Embryonic facial prominence (tissue), 1 donor: Measurements from ENCODE around the gene FRMD1.

ENCODE experiments used
- DNase-seq: peaks from one replicate; pipeline ENCODE4 v3.0.0-alpha.2; 2016; ENCODE audit errors: extremely low spot score

Gene FRMD1

GRCh38 chr6:168095716-168096250 lies 16.8 kb upstream of the FRMD1 start:
- no peak for DNase-seq

GRCh38 chr6:168095171-168095691 lies 16.2 kb upstream of the FRMD1 start:
- no peak for DNase-seq

- DNase-seq = no peak
Measured at GRCh38 chr6:168093634-168094033, 14.6 kb upstream of the FRMD1 start.

- no peak for DNase-seq
Measured at GRCh38 chr6:168093071-168093505, 14.1 kb upstream of the FRMD1 start.

GRCh38 chr6:168092541-168092940 lies 13.5 kb upstream of the FRMD1 start:
- no peak for DNase-seq

GRCh38 chr6:168091381-168092264 lies 12.6 kb upstream of the FRMD1 start:
- no peak for DNase-seq

- DNase-seq = no peak
Measured at GRCh38 chr6:168090706-168091105, 11.7 kb upstream of the FRMD1 start.

- DNase-seq = no peak
Measured at GRCh38 chr6:168090064-168090690, 11.2 kb upstream of the FRMD1 start.

- no peak for DNase-seq
Measured at GRCh38 chr6:168089186-168090063, 10.4 kb upstream of the FRMD1 start.

- no peak for DNase-seq
Measured at GRCh38 chr6:168088161-168089053, 9.4 kb upstream of the FRMD1 start.

- DNase-seq = no peak
Measured at GRCh38 chr6:168087436-168088160, 8.6 kb upstream of the FRMD1 start.

GRCh38 chr6:168086616-168087015 lies 7.6 kb upstream of the FRMD1 start:
- no peak for DNase-seq

- no peak for DNase-seq
Measured at GRCh38 chr6:168086066-168086465, 7.1 kb upstream of the FRMD1 start.

GRCh38 chr6:168084465-168085160 lies 5.6 kb upstream of the FRMD1 start:
- DNase-seq = no peak

GRCh38 chr6:168083514-168083885 lies 4.5 kb upstream of the FRMD1 start:
- no peak for DNase-seq

- no peak for DNase-seq
Measured at GRCh38 chr6:168082860-168083513, 4.0 kb upstream of the FRMD1 start.

- DNase-seq = no peak
Measured at GRCh38 chr6:168081858-168082546, 3.0 kb upstream of the FRMD1 start.

- no peak for DNase-seq
Measured at GRCh38 chr6:168080393-168081077, 1.5 kb upstream of the FRMD1 start.
